ENCODE measurements around the gene MCRIP2. TPM values are rescaled to one million over a fixed set of nuclear protein-coding genes. Genes with fewer than 3 reads are reported as not detected.

Gene MCRIP2
- total and polyA plus RNA-seq, 9 of the 15 experiments (the other 6 are each of a cell fraction or from before 2014, with no cell fraction given) = 0.80 to 120 (median 35.2) TPM

DNA sequence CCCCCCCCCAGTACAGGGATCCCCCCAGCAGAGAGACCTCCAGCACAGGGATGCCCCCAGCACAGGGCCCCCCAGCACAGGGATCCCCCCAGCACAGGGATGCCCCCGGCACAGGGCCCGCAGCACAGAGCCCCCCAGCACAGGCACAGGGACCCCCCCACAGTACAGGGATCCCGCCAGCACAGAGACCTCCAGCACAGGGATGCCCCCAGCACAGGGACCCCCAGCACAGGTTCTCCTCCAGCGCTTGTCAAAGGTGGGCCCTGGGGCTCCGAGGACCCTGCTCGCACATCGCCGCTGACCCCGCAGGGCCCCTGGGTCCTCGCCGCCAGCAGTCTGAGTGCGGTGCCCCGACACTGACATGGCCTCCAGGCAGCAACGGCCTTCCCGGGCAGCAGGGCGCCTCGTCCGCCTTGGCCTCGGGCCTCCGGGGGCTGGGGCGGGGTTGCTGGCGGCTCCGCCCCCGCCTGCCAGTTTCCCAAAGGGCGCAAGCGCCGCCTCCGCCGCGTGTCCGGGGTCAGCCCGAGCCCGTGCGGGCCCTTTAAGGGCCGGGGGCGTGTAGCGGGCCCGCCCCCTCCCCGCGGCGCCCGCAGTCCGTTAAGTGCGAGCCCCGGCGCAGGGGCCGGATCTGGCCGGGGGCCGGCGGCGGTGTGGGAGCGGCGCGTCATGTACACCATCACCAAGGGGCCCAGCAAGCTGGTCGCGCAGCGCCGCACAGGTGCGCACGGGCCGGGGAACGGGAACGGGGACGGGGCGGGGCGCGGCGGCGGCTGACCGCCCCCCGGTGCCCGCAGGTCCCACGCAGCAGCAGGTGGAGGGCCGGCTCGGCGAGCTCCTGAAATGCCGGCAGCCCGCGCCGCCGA is at the start of gene MCRIP2 (continued):
- TF ChIP-seq, protein P1, sequence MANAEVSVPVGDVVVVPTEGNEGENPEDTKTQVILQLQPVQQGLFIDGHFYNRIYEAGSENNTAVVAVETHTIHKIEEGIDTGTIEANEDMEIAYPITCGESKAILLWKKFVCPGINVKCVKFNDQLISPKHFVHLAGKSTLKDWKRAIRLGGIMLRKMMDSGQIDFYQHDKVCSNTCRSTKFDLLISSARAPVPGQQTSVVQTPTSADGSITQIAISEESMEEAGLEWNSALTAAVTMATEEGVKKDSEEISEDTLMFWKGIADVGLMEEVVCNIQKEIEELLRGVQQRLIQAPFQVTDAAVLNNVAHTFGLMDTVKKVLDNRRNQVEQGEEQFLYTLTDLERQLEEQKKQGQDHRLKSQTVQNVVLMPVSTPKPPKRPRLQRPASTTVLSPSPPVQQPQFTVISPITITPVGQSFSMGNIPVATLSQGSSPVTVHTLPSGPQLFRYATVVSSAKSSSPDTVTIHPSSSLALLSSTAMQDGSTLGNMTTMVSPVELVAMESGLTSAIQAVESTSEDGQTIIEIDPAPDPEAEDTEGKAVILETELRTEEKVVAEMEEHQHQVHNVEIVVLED (CRISPR knock-in tag; IDR thresholded peaks at IDR 0.05) = no peak
- TF ChIP-seq BHLHE40 (IDR thresholded peaks at IDR 0.05; ENCODE audit: low read length) (peak; percentile 76), TARDBP (IDR thresholded peaks at IDR 0.05) (no peak; the same call in 1 of the 2 replicates), MYC (IDR thresholded peaks at IDR 0.05; ENCODE audit: low read depth, low read length) (peak; percentile 85), MYC (CRISPR knock-in tag; IDR thresholded peaks at IDR 0.05; ENCODE audit: borderline replicate concordance, low read depth) (no peak), POLR2A (conservative IDR thresholded peaks at IDR 0.05) (peak; percentile 80), TEAD1 (CRISPR knock-in tag; IDR thresholded peaks at IDR 0.05) (0 out of 4 replicates have a peak, but pooled peaks of 1 of the 2 experiments have one; percentile 18)
- TF ChIP-seq, protein P2, sequence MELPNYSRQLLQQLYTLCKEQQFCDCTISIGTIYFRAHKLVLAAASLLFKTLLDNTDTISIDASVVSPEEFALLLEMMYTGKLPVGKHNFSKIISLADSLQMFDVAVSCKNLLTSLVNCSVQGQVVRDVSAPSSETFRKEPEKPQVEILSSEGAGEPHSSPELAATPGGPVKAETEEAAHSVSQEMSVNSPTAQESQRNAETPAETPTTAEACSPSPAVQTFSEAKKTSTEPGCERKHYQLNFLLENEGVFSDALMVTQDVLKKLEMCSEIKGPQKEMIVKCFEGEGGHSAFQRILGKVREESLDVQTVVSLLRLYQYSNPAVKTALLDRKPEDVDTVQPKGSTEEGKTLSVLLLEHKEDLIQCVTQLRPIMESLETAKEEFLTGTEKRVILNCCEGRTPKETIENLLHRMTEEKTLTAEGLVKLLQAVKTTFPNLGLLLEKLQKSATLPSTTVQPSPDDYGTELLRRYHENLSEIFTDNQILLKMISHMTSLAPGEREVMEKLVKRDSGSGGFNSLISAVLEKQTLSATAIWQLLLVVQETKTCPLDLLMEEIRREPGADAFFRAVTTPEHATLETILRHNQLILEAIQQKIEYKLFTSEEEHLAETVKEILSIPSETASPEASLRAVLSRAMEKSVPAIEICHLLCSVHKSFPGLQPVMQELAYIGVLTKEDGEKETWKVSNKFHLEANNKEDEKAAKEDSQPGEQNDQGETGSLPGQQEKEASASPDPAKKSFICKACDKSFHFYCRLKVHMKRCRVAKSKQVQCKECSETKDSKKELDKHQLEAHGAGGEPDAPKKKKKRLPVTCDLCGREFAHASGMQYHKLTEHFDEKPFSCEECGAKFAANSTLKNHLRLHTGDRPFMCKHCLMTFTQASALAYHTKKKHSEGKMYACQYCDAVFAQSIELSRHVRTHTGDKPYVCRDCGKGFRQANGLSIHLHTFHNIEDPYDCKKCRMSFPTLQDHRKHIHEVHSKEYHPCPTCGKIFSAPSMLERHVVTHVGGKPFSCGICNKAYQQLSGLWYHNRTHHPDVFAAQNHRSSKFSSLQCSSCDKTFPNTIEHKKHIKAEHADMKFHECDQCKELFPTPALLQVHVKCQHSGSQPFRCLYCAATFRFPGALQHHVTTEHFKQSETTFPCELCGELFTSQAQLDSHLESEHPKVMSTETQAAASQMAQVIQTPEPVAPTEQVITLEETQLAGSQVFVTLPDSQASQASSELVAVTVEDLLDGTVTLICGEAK (IDR thresholded peaks at IDR 0.05) = peak; percentile 53
- TF ChIP-seq, protein P2 (CRISPR knock-in tag; IDR thresholded peaks at IDR 0.05) = no peak
- TF ChIP-seq, protein P3, sequence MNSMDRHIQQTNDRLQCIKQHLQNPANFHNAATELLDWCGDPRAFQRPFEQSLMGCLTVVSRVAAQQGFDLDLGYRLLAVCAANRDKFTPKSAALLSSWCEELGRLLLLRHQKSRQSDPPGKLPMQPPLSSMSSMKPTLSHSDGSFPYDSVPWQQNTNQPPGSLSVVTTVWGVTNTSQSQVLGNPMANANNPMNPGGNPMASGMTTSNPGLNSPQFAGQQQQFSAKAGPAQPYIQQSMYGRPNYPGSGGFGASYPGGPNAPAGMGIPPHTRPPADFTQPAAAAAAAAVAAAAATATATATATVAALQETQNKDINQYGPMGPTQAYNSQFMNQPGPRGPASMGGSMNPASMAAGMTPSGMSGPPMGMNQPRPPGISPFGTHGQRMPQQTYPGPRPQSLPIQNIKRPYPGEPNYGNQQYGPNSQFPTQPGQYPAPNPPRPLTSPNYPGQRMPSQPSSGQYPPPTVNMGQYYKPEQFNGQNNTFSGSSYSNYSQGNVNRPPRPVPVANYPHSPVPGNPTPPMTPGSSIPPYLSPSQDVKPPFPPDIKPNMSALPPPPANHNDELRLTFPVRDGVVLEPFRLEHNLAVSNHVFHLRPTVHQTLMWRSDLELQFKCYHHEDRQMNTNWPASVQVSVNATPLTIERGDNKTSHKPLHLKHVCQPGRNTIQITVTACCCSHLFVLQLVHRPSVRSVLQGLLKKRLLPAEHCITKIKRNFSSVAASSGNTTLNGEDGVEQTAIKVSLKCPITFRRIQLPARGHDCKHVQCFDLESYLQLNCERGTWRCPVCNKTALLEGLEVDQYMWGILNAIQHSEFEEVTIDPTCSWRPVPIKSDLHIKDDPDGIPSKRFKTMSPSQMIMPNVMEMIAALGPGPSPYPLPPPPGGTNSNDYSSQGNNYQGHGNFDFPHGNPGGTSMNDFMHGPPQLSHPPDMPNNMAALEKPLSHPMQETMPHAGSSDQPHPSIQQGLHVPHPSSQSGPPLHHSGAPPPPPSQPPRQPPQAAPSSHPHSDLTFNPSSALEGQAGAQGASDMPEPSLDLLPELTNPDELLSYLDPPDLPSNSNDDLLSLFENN (IDR thresholded peaks at IDR 0.05; ENCODE audit: low read depth in 2 of 2, low read length in 2 of 2) = 0 out of 4 replicates have a peak, but pooled peaks of 1 of the 2 experiments have one; percentile 28
- TF ChIP-seq, protein P4, sequence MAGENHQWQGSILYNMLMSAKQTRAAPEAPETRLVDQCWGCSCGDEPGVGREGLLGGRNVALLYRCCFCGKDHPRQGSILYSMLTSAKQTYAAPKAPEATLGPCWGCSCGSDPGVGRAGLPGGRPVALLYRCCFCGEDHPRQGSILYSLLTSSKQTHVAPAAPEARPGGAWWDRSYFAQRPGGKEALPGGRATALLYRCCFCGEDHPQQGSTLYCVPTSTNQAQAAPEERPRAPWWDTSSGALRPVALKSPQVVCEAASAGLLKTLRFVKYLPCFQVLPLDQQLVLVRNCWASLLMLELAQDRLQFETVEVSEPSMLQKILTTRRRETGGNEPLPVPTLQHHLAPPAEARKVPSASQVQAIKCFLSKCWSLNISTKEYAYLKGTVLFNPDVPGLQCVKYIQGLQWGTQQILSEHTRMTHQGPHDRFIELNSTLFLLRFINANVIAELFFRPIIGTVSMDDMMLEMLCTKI (IDR thresholded peaks at IDR 0.05; ENCODE audit: partially characterized antibody) = no peak
